ENCODE data around the gene ARVCF.

GRCh38 chr22:20064140-20064480 is 47.5 kb upstream of the ARVCF start:
- TF ChIP-seq CTCF (IDR thresholded peaks at IDR 0.05) (no peak), POLR2A (IDR thresholded peaks at IDR 0.05) (no peak)
